Bronchus fibroblast of lung (primary cell): ENCODE results near the gene EPHA7. TPM values are rescaled to one million over a fixed set of nuclear protein-coding genes. Genes with fewer than 3 reads are reported as not detected.

Experiments used
- total RNA-seq: library from RNA; depleted of rRNA; stranded (reverse); fragments of >200 nt; gene quantifications from 2 replicates; pipeline ENCODE4 v1.2.3, GENCODE V29; 2015

Gene EPHA7
- 0.15 and 0.34 TPM in 2 replicates for total RNA-seq

GRCh38 chr6:93419304-93420162 lies at the start of gene EPHA7:
TSS of gene EPHA7 (minus strand) at chr6:93419559. CDS start at chr6:93419341, 218 bp downstream.

